ENCODE results near the gene DHX35.

DHX35 gene

DNA sequence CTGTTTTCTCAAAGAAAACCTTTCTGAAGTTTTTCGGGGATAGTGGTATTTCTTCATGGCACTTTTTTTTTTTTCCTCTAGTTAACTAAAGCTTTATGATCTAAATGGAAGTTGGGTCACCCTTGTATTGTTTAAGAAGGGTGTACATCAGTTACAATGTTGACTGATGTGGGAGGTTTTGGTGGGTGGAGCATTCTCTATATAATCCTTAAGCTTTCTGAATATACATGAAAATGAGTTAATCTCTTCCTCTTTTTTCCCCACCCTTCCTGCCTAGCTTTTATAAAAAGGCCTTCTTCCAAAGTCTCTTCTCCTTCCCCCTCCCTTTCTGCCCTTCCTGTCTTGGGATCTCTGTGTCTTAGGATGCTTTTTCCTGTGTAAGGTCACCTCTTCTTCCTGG lies 47.2 kb downstream of the DHX35 start:
- TF ChIP-seq ZFX (IDR thresholded peaks at IDR 0.05) = no peak
- TF ChIP-seq, protein P1, sequence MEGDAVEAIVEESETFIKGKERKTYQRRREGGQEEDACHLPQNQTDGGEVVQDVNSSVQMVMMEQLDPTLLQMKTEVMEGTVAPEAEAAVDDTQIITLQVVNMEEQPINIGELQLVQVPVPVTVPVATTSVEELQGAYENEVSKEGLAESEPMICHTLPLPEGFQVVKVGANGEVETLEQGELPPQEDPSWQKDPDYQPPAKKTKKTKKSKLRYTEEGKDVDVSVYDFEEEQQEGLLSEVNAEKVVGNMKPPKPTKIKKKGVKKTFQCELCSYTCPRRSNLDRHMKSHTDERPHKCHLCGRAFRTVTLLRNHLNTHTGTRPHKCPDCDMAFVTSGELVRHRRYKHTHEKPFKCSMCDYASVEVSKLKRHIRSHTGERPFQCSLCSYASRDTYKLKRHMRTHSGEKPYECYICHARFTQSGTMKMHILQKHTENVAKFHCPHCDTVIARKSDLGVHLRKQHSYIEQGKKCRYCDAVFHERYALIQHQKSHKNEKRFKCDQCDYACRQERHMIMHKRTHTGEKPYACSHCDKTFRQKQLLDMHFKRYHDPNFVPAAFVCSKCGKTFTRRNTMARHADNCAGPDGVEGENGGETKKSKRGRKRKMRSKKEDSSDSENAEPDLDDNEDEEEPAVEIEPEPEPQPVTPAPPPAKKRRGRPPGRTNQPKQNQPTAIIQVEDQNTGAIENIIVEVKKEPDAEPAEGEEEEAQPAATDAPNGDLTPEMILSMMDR (conservative IDR thresholded peaks at IDR 0.05) = no peak
- H3K27ac ChIP-seq = no peak overlapping the region

DNA sequence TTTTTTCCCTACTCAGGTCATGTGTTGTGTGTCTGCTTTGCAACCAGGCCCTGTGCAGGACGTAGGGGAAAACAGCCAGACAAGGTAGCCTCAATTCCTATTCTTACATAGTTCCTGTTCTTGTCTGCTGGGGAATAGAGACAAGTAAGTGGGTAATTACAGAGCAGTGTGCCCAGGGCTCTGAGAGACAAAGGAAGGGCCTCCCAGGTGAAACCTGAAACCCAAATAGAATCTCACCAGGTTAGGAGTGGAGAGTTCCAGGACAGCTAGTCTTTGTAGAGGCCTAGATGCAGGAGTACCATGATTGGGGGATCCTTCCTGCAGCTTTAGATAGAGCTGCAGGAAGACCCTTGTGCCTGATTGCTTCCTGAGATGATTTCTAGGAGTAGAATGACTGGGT lies 48.4 kb downstream of the DHX35 start:
- H3K27ac ChIP-seq = no peak overlapping the region
- no peak for TF ChIP-seq ZFX (IDR thresholded peaks at IDR 0.05)

DNA sequence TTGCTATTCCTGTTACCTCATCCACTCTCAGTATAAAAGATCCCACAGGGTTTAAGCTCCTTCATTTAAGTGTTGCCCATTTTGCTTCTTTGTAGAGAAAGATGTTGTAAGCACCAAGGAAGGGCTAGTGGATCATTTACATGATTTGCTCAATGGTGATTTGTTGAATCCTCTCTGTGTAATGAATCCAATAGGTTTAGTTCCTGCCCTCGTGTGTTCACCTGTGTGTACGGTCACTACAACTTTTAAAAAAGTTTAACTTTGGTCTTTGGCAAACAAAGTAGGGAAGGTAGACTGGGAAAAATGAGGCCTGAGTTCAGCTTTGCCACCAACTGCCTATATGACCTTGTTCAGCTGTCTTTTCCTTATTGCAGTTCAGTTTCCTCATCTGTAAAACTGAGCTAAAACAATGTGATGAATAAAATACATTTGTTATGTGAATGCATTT lies 51.5 kb downstream of the DHX35 start:
- no peak overlapping the region for H3K27ac ChIP-seq
- TF ChIP-seq, protein P1 (conservative IDR thresholded peaks at IDR 0.05) = no peak
- no peak for TF ChIP-seq ZFX (IDR thresholded peaks at IDR 0.05)

DNA sequence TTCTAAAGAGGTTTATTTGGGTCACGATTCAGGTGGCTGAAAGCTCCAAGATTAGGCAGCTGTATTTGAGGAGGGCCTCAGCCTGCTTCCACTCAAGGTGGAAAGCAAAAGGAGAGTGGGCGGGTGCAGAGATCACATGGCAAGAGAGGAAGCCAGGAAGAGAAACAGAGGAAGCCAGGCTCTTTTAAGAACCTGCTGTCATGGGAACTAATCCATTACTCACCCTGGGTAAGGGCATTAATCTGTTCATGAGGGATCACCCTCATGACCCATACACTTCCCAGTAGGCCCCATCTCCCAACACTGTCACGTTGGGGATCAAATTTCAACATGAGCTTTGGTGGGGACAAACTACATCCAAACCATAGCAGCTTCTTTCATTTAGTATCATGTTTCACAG lies 53.9 kb downstream of the DHX35 start:
- TF ChIP-seq ZFX (IDR thresholded peaks at IDR 0.05) = no peak
- TF ChIP-seq, protein P1 (conservative IDR thresholded peaks at IDR 0.05) = no peak
- H3K27ac ChIP-seq = no peak overlapping the region

DNA sequence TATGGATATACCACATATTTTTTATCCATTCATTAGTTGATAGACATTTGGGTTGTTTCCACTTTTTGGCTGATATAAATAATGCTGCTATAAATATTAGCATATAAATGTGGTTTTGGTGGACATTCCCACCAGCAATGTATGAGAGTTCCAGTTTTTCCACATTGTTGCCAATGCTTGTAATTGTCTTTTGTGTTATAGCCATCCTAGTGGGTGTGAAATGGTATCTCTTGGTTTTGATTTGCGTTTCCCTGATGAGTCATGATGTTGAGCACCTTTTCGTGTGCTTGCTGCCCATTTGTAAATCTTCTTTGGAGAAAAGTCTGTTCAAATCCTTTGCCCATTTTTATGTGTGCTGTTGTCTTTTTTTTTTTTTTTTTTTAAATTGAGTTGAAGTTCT lies 54.4 kb downstream of the DHX35 start:
- no peak for TF ChIP-seq ZFX (IDR thresholded peaks at IDR 0.05)
- TF ChIP-seq, protein P1 (conservative IDR thresholded peaks at IDR 0.05) = no peak
- H3K27ac ChIP-seq = no peak overlapping the region

- H3K27ac ChIP-seq = no peak overlapping the region
- TF ChIP-seq, protein P1 (conservative IDR thresholded peaks at IDR 0.05) = no peak
- no peak for TF ChIP-seq ZFX (IDR thresholded peaks at IDR 0.05)
These were observed 56.9 kb downstream of the DHX35 start for GRCh38 chr20:39019027-39019426.

DNA sequence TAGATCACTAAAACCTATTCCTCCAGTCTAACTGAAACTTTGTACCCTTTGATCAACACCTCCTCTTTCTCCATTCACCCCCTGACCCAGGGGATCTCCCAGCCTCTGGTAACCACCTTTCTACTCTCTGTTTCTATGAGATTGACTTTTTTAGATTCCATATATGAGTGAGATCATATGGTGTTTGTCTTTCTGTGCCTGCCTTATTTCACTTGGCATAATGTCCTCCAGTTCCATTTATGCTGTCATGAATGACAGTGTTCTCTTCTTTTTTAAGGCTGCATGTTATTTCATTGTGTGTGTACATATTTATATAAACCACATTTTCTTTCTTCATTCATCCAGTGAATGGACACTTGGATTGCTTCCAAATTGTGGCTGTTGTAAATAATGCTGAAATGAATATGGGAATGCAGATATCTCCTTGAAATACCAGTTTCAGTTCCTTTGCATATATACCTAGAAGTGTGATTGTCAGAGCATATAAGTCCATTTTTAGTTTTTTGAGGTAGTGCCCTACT lies 57.7 kb downstream of the DHX35 start:
- H3K27ac ChIP-seq = no peak overlapping the region
- TF ChIP-seq, protein P1 (conservative IDR thresholded peaks at IDR 0.05) = no peak
- no peak for TF ChIP-seq ZFX (IDR thresholded peaks at IDR 0.05)

- no peak for TF ChIP-seq ZFX (IDR thresholded peaks at IDR 0.05)
- TF ChIP-seq, protein P1 (conservative IDR thresholded peaks at IDR 0.05) = no peak
- H3K27ac ChIP-seq = no peak overlapping the region
These were observed 59.6 kb downstream of the DHX35 start for GRCh38 chr20:39021748-39022147.
